ENCODE measurements around the gene FSD2. TPM values are rescaled to one million over a fixed set of nuclear protein-coding genes. Genes with fewer than 3 reads are reported as not detected.
A peak's percentile ranks its signal among the peaks of the same experiment; 100 is the strongest.

The FSD2 gene
- total RNA-seq, 1 donor from 2014 or later = not detected

GRCh38 chr15:82750831-82751180 is 55.1 kb downstream of the FSD2 start:
- Mint-ChIP-seq H3K9me3 (no peaks in the 10 kb centered on the region), H3K4me3 (peak overlapping the region; percentile 100), H3K36me3 (peaks cover 15% of the 10 kb centered on the region), H3K4me1 (ENCODE audit: unreplicated experiment) (peaks cover 15% of the 10 kb centered on the region), H3K27me3 (no peaks in the 10 kb centered on the region), H3K27ac (peak overlapping the region; percentile 97)
- no peak for TF ChIP-seq CTCF (conservative IDR thresholded peaks at IDR 0.05)
- DNase-seq (ENCODE audit: extremely low spot score, unreplicated experiment) = no peak

- peak; percentile 90 for DNase-seq (ENCODE audit: extremely low spot score, unreplicated experiment)
- no peaks in the 10 kb centered on the region for H3K9me3 Mint-ChIP-seq
- H3K4me1 Mint-ChIP-seq (ENCODE audit: unreplicated experiment) = peaks cover 15% of the 10 kb centered on the region
- peaks cover 13% of the 10 kb centered on the region for H3K36me3 Mint-ChIP-seq
- H3K27me3 Mint-ChIP-seq = no peaks in the 10 kb centered on the region
- TF ChIP-seq CTCF (conservative IDR thresholded peaks at IDR 0.05) = no peak
- H3K27ac Mint-ChIP-seq = peak overlapping the region; percentile 97
- peak overlapping the region; percentile 100 for H3K4me3 Mint-ChIP-seq
Observed at GRCh38 chr15:82749951-82750830, 55.7 kb downstream of the FSD2 start.

GRCh38 chr15:82748315-82748714 is 57.6 kb downstream of the FSD2 start:
- no peaks in the 10 kb centered on the region for H3K27me3 Mint-ChIP-seq
- H3K9me3 Mint-ChIP-seq = no peaks in the 10 kb centered on the region
- no peak overlapping the region for H3K4me3 Mint-ChIP-seq
- TF ChIP-seq CTCF (conservative IDR thresholded peaks at IDR 0.05) = no peak
- H3K36me3 Mint-ChIP-seq = peaks cover 9% of the 10 kb centered on the region
- H3K4me1 Mint-ChIP-seq (ENCODE audit: unreplicated experiment) = peaks cover 15% of the 10 kb centered on the region
- H3K27ac Mint-ChIP-seq = no peak overlapping the region
- DNase-seq (ENCODE audit: extremely low spot score, unreplicated experiment) = no peak

GRCh38 chr15:82743810-82744209 is 62.1 kb downstream of the FSD2 start:
- Mint-ChIP-seq H3K36me3 (no peaks in the 10 kb centered on the region), H3K4me1 (ENCODE audit: unreplicated experiment) (no peaks in the 10 kb centered on the region), H3K27me3 (no peaks in the 10 kb centered on the region)

GRCh38 chr15:82742134-82742533 is 63.7 kb downstream of the FSD2 start:
- no peak for DNase-seq (ENCODE audit: extremely low spot score, unreplicated experiment)
- TF ChIP-seq CTCF (conservative IDR thresholded peaks at IDR 0.05) = no peak
- Mint-ChIP-seq H3K27ac (peak overlapping the region; percentile 69), H3K4me1 (ENCODE audit: unreplicated experiment) (no peaks in the 10 kb centered on the region), H3K9me3 (peaks cover 5% of the 10 kb centered on the region), H3K4me3 (no peak overlapping the region), H3K36me3 (no peaks in the 10 kb centered on the region), H3K27me3 (no peaks in the 10 kb centered on the region)

More at GRCh38 chr15:82743810-82744209, 62.1 kb downstream of the FSD2 start:
- no peak overlapping the region for H3K27ac Mint-ChIP-seq
- no peak overlapping the region for H3K4me3 Mint-ChIP-seq
- peaks cover 5% of the 10 kb centered on the region for H3K9me3 Mint-ChIP-seq
- no peak for DNase-seq (ENCODE audit: extremely low spot score, unreplicated experiment)
- TF ChIP-seq CTCF (conservative IDR thresholded peaks at IDR 0.05) = no peak

Data from type B pancreatic cell (in vitro differentiated cells).